ENCODE results near the gene SLC1A3. TPM values are rescaled to one million over a fixed set of nuclear protein-coding genes. Genes with fewer than 3 reads are reported as not detected.
"Not testable (repeated sequence)": the region's sequence is repeated elsewhere in the genome, so short reads cannot be mapped to it uniquely, and the experiment has no call there.

SLC1A3 gene
- polyA plus RNA-seq, 1 donor = 4.2 TPM

DNA sequence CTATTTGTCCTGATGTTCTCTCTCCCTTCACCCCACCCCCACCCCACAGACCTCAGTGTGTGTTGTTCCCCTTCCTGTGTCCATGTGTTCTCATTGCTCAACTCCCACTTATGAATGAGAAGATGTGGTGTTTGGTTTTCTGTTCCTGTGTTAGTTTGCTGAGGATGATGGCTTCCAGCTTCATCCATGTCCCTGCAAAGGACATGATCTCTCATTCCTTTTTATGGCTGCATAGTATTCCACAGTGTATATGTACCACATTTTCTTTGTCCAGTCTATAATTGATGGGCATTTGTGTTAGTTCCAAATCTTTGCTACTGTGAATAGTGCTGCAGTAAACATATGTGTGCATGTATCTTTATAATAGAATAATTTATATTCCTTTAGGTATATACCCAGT, 26.5 kb upstream of the SLC1A3 start:
- not testable (repeated sequence) for H3K4me3 ChIP-seq (ENCODE audit: low read length); H3K36me3 ChIP-seq (ENCODE audit: control insufficient read depth, insufficient read depth, low read length); DNase-seq; H3K9me3 ChIP-seq (ENCODE audit: control insufficient read depth, low read depth, low read length); H3K4me1 ChIP-seq (ENCODE audit: control insufficient read depth, insufficient read depth, low read length); H3K27me3 ChIP-seq (ENCODE audit: control insufficient read depth, insufficient read depth, low read length); H3K27ac ChIP-seq (ENCODE audit: low read length)

DNA sequence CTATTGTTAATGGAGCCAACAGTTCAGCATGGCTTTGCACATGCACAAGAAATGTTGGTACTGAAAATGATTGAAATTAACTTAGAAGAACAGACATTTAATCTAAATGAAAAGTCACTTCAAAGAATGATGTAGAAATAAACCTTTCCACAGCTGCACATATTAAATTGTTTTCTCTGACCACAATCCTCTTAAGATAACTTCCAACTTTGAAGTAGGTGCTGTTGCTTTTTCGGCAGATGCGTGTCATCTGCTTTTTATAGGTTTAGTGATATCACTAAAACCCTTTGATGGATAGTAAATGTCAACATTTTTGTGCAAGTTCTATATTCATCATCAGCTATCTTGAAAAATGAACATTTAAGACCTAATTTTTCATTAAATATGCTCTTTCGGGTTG, 25.3 kb upstream of the SLC1A3 start:
- no peaks in the 10 kb centered on the region for H3K4me1 ChIP-seq (ENCODE audit: control insufficient read depth, insufficient read depth, low read length)
- no peak overlapping the region for H3K27ac ChIP-seq (ENCODE audit: low read length)
- 72% methylated on average over 3 of the region's 3 CpGs for WGBS (ENCODE audit: insufficient coverage, low lambda C conversion rate)
- no peaks in the 10 kb centered on the region for H3K9me3 ChIP-seq (ENCODE audit: control insufficient read depth, low read depth, low read length)
- H3K4me3 ChIP-seq (ENCODE audit: low read length) = no peak overlapping the region
- H3K36me3 ChIP-seq (ENCODE audit: control insufficient read depth, insufficient read depth, low read length) = no peaks in the 10 kb centered on the region
- no peak for DNase-seq
- H3K27me3 ChIP-seq (ENCODE audit: control insufficient read depth, insufficient read depth, low read length) = peaks cover 9% of the 10 kb centered on the region

DNA sequence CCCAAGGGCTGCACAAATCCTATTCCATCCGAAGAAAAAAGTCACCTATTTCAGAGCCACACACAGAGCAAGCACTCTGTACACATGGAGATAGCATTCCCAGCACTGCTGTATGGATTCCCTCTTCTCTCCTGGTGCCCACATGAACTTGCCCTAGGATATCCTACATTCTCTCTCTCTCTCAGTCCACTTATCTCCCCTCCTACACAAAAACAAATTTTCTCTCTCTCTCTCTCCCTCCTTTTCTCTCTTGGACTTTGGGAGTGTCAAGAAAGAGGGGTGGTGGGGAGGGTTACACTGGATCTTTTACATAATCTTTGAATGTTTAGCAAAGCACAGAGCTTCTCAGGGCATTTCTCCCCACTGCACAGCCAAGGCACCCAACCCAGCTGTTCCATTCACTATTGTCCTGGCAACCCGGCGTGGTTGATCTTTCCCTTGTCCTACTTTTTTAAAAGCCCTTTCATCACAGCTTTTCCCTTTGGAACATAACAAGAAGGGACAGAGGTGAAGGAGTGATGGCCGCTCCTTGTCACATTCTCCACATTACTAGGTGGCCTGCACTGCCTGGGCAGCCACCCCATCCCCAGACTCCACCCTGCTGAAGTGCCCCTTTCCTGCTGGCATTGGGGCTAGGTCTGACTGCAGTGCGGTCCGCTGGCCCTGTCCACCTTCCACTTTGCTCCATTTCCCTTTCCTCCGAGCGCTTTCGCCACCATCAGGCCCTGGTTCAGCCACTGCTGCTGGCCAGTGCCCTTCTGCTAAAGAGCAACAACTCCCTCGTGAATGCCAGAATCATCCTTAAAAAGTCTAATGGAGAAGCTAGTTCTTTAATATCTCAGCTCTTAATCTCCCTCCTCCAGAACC, 22.2 kb upstream of the SLC1A3 start:
- DNase-seq = no peak
- H3K27ac ChIP-seq (ENCODE audit: low read length) = no peak overlapping the region
- WGBS (ENCODE audit: insufficient coverage, low lambda C conversion rate) = 75% methylated on average over 2 of the region's 10 CpGs

DNA sequence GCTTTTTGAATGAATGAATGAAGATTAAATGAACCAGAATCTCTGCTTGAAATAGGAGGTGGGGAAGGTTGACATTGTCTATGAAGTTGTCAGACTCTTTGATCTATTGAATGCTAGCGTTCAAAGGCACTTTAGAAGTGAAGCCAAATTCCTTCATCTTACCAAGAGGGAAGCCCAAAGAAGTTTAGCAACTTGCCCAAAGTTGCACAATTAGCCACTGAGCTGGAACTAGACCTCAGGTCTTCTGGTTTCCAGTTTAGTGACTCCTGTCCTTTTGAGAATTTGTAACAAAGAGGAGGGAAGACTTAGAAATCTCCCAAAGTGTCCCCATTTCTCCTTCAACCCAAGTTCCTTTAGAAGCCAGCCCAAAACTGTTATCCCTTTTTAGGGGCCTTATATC, 20.7 kb upstream of the SLC1A3 start:
- WGBS (ENCODE audit: insufficient coverage, low lambda C conversion rate) = no CpG with 5 or more reads among the region's 1 CpG
- DNase-seq = no peak

More for the DNA sequence above, 22.2 kb upstream of the SLC1A3 start:
- Histone ChIP-seq H3K27me3 (ENCODE audit: control insufficient read depth, insufficient read depth, low read length) (peaks cover 11% of the 10 kb centered on the region), H3K4me1 (ENCODE audit: control insufficient read depth, insufficient read depth, low read length) (no peaks in the 10 kb centered on the region), H3K9me3 (ENCODE audit: control insufficient read depth, low read depth, low read length) (no peaks in the 10 kb centered on the region), H3K36me3 (ENCODE audit: control insufficient read depth, insufficient read depth, low read length) (no peaks in the 10 kb centered on the region), H3K4me3 (ENCODE audit: low read length) (no peak overlapping the region)

DNA sequence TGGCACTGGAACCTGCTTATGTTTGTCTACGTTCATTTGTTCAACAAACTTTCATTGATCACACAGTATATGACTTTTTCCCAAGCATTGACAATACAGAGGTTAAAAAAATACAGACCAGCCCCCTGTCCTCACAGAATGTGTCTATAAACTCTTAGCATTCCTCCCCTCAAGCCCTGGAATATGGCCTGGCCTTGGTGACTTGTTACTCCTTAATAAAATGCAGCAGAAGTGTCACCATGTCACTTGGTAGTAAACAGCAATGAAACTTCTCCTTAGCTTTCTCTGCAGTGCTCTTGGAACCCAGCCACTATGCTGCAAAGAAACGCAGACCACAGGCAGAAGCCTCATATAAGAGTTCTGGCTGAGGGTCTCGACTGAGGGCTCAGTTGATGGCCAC, 19.1 kb upstream of the SLC1A3 start:
- H3K27me3 ChIP-seq (ENCODE audit: control insufficient read depth, insufficient read depth, low read length) = peaks cover 11% of the 10 kb centered on the region
- H3K4me3 ChIP-seq (ENCODE audit: low read length) = no peak overlapping the region
- H3K9me3 ChIP-seq (ENCODE audit: control insufficient read depth, low read depth, low read length) = no peaks in the 10 kb centered on the region
- H3K27ac ChIP-seq (ENCODE audit: low read length) = no peak overlapping the region
- WGBS (ENCODE audit: insufficient coverage, low lambda C conversion rate) = 80% methylated on average over 1 of the region's 3 CpGs
- no peaks in the 10 kb centered on the region for H3K36me3 ChIP-seq (ENCODE audit: control insufficient read depth, insufficient read depth, low read length)
- DNase-seq = no peak
- H3K4me1 ChIP-seq (ENCODE audit: control insufficient read depth, insufficient read depth, low read length) = no peaks in the 10 kb centered on the region

More for the DNA sequence above, 20.7 kb upstream of the SLC1A3 start:
- Histone ChIP-seq H3K9me3 (ENCODE audit: control insufficient read depth, low read depth, low read length) (no peaks in the 10 kb centered on the region), H3K27ac (ENCODE audit: low read length) (no peak overlapping the region), H3K27me3 (ENCODE audit: control insufficient read depth, insufficient read depth, low read length) (peaks cover 13% of the 10 kb centered on the region), H3K36me3 (ENCODE audit: control insufficient read depth, insufficient read depth, low read length) (no peaks in the 10 kb centered on the region), H3K4me1 (ENCODE audit: control insufficient read depth, insufficient read depth, low read length) (no peaks in the 10 kb centered on the region), H3K4me3 (ENCODE audit: low read length) (no peak overlapping the region)

DNA sequence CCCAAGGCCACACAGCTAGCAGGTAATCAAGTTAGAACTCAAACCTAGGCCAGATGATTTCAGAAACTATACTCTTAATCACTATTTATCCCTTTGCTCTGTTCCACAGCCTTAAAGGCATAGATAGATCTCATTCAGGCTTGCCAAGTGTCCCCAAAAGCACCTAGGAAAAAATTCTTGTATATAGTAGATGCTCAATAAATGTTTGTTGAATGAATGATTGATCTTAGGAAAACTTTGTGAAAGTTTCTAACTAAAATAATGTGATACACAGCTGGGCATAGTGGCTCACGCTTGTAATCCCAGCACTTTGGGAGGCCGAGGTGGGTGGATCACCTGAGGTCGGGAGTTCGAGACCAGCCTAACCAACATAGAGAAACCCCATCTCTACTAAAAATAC, 16.7 kb upstream of the SLC1A3 start:
- WGBS (ENCODE audit: insufficient coverage, low lambda C conversion rate) = no CpG with 5 or more reads among the region's 4 CpGs
- H3K4me1 ChIP-seq (ENCODE audit: control insufficient read depth, insufficient read depth, low read length); H3K9me3 ChIP-seq (ENCODE audit: control insufficient read depth, low read depth, low read length); H3K36me3 ChIP-seq (ENCODE audit: control insufficient read depth, insufficient read depth, low read length); H3K27ac ChIP-seq (ENCODE audit: low read length); H3K27me3 ChIP-seq (ENCODE audit: control insufficient read depth, insufficient read depth, low read length); DNase-seq; H3K4me3 ChIP-seq (ENCODE audit: low read length): not testable (repeated sequence)

DNA sequence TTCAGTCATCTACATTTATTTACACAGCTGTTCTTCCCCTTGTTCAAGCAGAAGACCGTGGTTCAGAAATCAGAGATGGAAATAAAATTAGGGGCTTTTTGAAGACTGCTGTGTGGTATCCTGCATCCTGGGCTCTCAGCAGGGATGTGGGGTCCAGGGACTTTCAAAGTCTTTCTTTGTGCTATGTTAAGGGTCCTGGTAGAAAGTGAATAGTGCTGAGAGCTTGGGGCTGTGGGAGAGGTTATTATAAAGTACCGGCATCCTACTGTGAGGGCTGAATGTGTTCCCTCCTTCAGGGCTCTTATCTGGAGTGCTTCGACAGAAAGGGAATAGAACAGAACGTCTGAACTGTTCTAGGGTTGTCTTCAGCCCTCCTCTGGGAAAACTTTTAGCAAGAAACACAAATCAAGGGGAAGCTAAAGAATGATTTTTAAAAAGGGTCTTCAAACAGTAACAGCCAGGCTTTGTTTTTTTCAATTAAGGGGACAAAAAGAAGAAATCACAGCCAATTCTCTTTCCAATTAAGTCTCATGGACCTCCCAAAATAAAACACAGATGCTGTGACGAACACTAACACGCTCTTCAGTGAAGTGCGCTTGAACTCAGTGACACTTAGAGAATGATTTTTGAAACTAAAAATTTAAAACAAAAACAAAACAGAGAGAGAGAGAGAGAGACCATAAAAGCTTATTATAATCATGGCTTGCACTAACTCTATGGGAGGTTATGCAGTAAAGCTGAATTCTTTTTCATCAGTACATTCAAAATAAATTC, 15.7 kb upstream of the SLC1A3 start:
- Histone ChIP-seq H3K27ac (ENCODE audit: low read length) (no peak overlapping the region), H3K4me1 (ENCODE audit: control insufficient read depth, insufficient read depth, low read length) (no peaks in the 10 kb centered on the region), H3K27me3 (ENCODE audit: control insufficient read depth, insufficient read depth, low read length) (peaks cover 5% of the 10 kb centered on the region), H3K9me3 (ENCODE audit: control insufficient read depth, low read depth, low read length) (no peaks in the 10 kb centered on the region), H3K36me3 (ENCODE audit: control insufficient read depth, insufficient read depth, low read length) (no peaks in the 10 kb centered on the region), H3K4me3 (ENCODE audit: low read length) (no peak overlapping the region)
- WGBS (ENCODE audit: insufficient coverage, low lambda C conversion rate) = 91% methylated on average over 4 of the region's 7 CpGs
- DNase-seq = no peak

DNA sequence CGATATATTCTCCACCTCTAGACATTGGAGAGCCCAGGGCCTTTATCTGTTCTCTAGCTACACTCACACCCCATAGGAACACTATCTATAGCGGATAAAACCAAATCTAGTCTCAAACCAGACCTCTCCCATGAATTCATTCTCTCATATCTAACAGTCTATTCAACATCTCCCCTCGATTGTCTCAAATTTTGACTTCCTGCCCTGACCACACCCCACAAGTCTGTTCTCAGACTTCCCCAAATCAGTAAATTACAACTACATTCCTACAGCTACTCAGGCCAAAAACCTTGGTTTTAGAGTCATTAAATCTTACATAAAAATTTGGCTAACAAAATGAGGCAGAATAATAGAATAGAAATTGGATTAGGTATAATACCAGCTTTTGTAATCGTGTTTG, 12.5 kb upstream of the SLC1A3 start:
- WGBS (ENCODE audit: insufficient coverage, low lambda C conversion rate) = 100% methylated on average over 2 of the region's 4 CpGs
- H3K36me3 ChIP-seq (ENCODE audit: control insufficient read depth, insufficient read depth, low read length) = no peaks in the 10 kb centered on the region
- H3K4me1 ChIP-seq (ENCODE audit: control insufficient read depth, insufficient read depth, low read length) = no peaks in the 10 kb centered on the region
- H3K27ac ChIP-seq (ENCODE audit: low read length) = no peak overlapping the region
- no peak for DNase-seq
- no peaks in the 10 kb centered on the region for H3K9me3 ChIP-seq (ENCODE audit: control insufficient read depth, low read depth, low read length)
- no peak overlapping the region for H3K4me3 ChIP-seq (ENCODE audit: low read length)
- peaks cover 4% of the 10 kb centered on the region for H3K27me3 ChIP-seq (ENCODE audit: control insufficient read depth, insufficient read depth, low read length)

DNA sequence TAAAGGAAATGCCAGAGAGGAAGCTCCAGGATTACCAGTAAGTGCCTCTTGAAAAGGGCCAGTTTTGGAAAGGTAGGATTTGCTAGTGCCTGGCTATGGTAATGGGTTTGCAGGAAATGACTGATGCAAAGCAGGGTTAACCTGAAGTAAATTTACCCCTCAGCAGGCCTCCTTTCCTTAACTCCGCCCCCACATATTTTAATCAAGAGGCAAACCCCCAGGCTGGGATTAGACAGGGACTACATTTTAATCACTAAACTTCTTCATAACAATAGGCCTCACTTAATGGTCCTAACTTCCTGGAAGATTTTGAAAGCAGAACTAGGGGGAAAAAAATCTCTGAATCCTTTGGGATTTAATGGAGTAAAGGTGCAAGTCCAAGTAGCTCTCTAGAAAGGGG, 10.2 kb upstream of the SLC1A3 start:
- no peaks in the 10 kb centered on the region for H3K4me1 ChIP-seq (ENCODE audit: control insufficient read depth, insufficient read depth, low read length)
- no peak overlapping the region for H3K27ac ChIP-seq (ENCODE audit: low read length)
- no CpG with 5 or more reads among the region's 1 CpG for WGBS (ENCODE audit: insufficient coverage, low lambda C conversion rate)
- no peak overlapping the region for H3K4me3 ChIP-seq (ENCODE audit: low read length)
- H3K36me3 ChIP-seq (ENCODE audit: control insufficient read depth, insufficient read depth, low read length) = no peaks in the 10 kb centered on the region
- H3K9me3 ChIP-seq (ENCODE audit: control insufficient read depth, low read depth, low read length) = no peaks in the 10 kb centered on the region
- DNase-seq = no peak
- H3K27me3 ChIP-seq (ENCODE audit: control insufficient read depth, insufficient read depth, low read length) = no peaks in the 10 kb centered on the region

DNA sequence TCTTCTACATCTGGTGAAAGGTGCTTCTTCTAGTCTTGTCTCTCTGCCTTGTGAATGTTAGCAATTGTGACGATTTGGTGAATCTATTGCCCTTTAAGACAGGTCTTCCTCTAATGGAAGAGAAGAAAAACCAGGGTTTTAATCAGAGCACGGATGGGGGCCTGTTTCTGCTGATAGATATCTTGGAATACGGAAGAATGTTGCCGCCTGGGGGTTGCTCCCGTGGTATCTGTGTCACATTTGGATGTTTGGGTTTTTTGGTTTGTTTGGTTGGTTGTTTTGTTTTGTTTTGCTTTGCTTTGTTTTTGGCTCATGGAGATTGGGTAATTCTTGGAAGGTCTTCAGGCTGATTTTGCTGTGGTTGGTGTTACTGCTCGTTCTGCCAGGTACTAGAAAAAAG, 9.7 kb upstream of the SLC1A3 start:
- H3K4me1 ChIP-seq (ENCODE audit: control insufficient read depth, insufficient read depth, low read length) = no peaks in the 10 kb centered on the region
- H3K27ac ChIP-seq (ENCODE audit: low read length) = no peak overlapping the region
- H3K9me3 ChIP-seq (ENCODE audit: control insufficient read depth, low read depth, low read length) = no peaks in the 10 kb centered on the region
- no peak for DNase-seq
- no peak overlapping the region for H3K4me3 ChIP-seq (ENCODE audit: low read length)
- WGBS (ENCODE audit: insufficient coverage, low lambda C conversion rate) = no CpG with 5 or more reads among the region's 6 CpGs
- H3K27me3 ChIP-seq (ENCODE audit: control insufficient read depth, insufficient read depth, low read length) = no peaks in the 10 kb centered on the region
- H3K36me3 ChIP-seq (ENCODE audit: control insufficient read depth, insufficient read depth, low read length) = no peaks in the 10 kb centered on the region

Data from large intestine (tissue), 3 donors.